Measurements from ENCODE around the gene SLC34A3.

SLC34A3 gene

DNA sequence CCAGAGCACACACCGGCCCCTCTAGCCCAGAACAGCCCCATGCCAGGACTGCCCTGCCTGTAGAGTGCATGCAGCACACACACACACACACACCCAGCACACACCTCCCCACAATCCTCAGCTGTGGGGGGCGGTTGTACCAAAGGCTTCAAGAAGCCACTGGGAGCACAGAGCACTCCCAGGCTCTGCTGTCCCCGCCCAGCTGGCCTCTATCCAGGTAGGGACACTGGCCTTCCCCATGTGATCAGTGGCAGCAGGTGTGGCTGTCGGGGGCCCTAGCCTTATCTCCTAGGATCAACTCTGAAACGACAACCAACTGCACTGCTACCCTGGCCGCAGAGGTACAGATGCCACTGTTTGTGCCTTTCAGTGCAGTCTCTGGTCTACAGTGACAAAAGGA, 44.3 kb upstream of the SLC34A3 start:
- no peak for DNase-seq (ENCODE audit: low read depth)
- no peak overlapping the region for H3K4me3 ChIP-seq (ENCODE audit: low read length)
- TF ChIP-seq, protein P1, sequence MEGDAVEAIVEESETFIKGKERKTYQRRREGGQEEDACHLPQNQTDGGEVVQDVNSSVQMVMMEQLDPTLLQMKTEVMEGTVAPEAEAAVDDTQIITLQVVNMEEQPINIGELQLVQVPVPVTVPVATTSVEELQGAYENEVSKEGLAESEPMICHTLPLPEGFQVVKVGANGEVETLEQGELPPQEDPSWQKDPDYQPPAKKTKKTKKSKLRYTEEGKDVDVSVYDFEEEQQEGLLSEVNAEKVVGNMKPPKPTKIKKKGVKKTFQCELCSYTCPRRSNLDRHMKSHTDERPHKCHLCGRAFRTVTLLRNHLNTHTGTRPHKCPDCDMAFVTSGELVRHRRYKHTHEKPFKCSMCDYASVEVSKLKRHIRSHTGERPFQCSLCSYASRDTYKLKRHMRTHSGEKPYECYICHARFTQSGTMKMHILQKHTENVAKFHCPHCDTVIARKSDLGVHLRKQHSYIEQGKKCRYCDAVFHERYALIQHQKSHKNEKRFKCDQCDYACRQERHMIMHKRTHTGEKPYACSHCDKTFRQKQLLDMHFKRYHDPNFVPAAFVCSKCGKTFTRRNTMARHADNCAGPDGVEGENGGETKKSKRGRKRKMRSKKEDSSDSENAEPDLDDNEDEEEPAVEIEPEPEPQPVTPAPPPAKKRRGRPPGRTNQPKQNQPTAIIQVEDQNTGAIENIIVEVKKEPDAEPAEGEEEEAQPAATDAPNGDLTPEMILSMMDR (IDR thresholded peaks at IDR 0.05; ENCODE audit: insufficient read depth, low read depth, low read length, missing control alignments) = no peak

DNA sequence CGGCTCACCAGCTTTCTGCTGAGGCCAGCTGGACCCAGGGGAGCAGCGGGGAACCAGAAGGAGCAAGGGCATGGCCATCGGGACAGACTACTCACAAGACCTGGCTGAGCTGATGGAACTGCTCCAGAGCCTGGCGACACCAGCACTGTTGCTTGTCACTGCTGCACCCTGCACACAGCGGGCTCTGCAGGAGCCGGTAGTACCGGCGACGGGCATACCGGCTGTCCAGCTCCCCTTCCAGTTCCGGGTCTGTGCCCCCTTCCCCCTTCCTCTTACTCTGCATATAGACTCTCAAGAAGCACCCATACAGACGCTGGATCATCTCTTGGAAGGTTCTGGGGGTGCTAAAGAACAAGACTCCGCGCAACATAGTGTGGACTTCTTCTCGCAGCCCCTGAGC, 43.3 kb upstream of the SLC34A3 start:
- no peak for DNase-seq (ENCODE audit: low read depth)
- H3K4me3 ChIP-seq (ENCODE audit: low read length) = peak overlapping the region; percentile 94
- TF ChIP-seq, protein P1 (IDR thresholded peaks at IDR 0.05; ENCODE audit: insufficient read depth, low read depth, low read length, missing control alignments) = no peak

DNA sequence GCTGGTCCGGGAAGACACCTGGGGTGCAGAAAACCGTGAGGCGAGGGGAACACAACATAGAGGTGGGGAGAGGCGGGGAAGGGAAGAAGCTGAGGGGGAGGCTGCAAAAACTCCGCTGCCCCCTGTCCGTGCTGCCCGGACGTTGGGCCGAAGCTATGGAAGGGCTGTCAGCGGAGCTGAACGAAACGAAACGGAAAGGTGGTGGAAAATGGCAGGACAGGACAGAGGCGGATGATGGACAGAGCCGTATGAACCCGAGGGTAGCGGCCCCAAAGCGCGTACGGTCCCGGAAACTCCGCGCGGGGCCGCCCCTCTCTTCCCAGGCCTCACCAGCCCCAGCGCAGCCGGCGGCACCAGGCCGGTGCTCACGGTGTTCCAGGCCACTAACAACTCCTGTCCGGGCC, 42.6 kb upstream of the SLC34A3 start:
- DNase-seq (ENCODE audit: low read depth) = no peak
- TF ChIP-seq, protein P1 (IDR thresholded peaks at IDR 0.05; ENCODE audit: insufficient read depth, low read depth, low read length, missing control alignments) = no peak
- H3K4me3 ChIP-seq (ENCODE audit: low read length) = peak overlapping the region; percentile 94

DNA sequence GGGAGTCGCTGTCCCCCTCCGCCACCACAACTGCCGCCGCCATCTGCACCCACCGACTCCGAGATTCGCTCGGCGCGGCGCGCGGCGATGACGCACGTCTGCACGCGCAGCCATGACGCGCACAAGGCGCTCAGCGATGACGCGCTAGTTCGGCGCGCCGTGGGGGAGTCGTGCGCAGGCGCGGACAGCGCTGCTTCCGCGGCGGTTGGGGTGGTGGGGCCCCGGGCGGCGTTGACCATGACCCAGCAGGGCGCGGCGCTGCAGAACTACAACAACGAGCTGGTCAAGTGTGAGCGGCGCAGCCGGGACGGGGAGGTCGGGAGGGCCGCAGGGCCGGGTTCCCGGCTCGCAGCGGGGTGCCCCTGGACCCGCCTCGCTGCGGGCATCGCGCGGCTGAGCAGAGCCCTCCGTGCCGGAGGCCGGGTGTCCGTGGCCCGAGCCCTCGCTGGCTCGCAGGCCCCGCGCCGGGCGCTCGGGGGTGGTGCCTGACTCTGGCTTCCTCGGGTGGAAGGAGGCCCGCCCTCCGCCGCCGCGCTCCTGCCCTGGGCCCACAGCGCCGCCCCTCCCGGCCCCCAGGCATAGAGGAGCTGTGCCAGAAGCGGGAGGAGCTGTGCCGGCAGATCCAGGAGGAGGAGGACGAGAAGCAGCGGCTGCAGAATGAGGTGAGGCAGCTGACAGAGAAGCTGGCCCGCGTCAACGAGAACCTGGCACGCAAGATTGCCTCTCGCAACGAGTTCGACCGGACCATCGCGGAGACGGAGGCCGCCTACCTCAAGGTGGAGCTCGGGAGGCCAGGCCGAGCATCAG, 42.0 kb upstream of the SLC34A3 start, which contains the start of the genes ANAPC2 and SSNA1:
TSS of gene ANAPC2 (minus strand) at position 71 of the 807 bp plus-strand sequence. CDS start at position 43, 28 bp downstream.
TSS of gene SSNA1 (plus strand) at position 187 of the 807 bp plus-strand sequence. CDS start at position 238, 51 bp downstream.
- TF ChIP-seq, protein P1 (IDR thresholded peaks at IDR 0.05; ENCODE audit: insufficient read depth, low read depth, low read length, missing control alignments) = peak; percentile 57
- peak within 1 kb of the TSS; percentile 94 for H3K4me3 ChIP-seq (ENCODE audit: low read length)
- DNase-seq (ENCODE audit: low read depth) = peak; percentile 93

DNA sequence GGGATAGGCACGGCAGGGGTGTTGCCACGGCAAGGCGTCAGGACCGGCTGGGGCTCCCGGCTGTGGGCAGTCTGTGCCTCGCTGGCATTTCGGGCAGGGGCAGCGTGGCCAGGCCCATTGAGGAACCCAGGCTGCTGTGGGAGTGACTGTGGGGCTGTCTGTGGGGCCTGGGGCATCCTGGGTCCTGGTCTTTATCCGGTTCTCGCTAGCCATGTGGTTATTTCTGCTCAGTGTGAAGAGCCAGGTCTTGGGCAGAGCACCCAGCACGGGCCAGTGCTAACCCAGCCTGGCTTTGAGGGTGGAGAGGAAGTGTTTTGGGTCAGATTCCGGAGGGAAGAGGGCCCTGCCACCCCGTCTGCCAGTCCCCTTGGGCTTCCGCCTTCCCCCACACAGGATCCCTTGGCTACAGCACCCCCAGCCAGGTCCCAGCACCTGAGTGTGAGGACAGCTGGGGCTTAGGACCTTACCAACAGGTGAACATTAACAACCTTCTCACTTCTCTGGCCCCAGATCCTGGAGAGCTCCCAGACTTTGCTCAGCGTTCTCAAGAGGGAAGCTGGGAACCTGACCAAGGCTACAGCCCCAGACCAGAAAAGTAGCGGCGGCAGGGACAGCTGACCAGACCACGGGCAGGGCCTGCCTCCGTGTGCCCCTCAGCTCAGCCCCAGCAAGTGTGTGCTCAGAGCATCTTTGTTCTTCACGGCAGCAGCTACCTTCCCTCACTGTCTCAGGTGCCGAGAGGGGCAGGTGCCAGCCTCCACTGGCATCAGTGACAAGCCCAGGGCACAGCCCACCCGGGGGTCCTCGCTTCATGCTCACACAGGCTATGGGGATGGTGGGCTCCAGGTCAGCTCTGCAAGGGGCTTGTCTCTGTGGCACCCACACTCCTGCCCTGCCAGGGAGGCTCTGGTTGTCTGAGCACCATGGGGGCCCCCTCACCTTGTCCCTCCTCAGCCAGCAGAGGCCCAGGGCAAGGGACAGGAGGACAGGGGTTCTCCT, 41.1 kb upstream of the SLC34A3 start:
- no peak for DNase-seq (ENCODE audit: low read depth)
- TF ChIP-seq, protein P1 (IDR thresholded peaks at IDR 0.05; ENCODE audit: insufficient read depth, low read depth, low read length, missing control alignments) = no peak
- H3K4me3 ChIP-seq (ENCODE audit: low read length) = peak overlapping the region; percentile 94

DNA sequence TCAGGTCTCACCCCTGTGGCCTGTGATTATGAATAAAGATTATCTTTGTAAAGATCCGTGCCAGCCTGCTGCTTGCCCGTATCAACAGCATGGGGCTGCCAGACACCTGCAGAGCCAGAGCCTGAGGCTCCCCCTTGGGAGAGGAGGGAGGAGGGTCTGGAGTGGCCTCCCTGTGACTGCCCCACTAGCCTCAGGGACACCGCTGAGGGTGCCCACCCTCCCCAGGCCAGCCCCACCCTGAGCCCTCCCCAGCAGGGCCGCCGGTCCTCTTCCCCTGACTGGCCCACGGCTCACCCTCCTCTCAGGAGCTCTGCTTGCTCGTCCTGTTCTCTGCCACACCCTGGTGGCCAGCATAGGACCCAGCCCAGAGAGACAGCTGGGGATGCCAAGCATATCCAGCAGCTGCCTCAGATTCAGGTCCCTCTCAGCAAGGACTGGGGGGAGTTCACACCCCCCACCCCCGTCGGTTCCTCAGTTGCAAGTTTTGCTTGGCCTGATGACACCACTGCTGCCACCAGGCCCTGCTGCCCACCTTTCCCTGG, 40.3 kb upstream of the SLC34A3 start:
- no peak overlapping the region for H3K4me3 ChIP-seq (ENCODE audit: low read length)
- TF ChIP-seq, protein P1 (IDR thresholded peaks at IDR 0.05; ENCODE audit: insufficient read depth, low read depth, low read length, missing control alignments) = peak; percentile 41
- DNase-seq (ENCODE audit: low read depth) = peak; percentile 27
